Activated T-helper 1 cell treated with anti-CD3 and anti-CD28 coated beads, Interleukin-12 subunit alpha, Interleukin-12 subunit beta, Interleukin-2, Interleukin-4 antibody, amounts not matched to agents 30 ng/mL and 10 ng/mL and 1 ng/mL, durations not matched to agents 14 hours and 24 hours and 36 hours (primary cell): ENCODE measurements around the gene ACOT7. TPM values are rescaled to one million over a fixed set of nuclear protein-coding genes. Genes with fewer than 3 reads are reported as not detected.

Experiments used
- DNase-seq: peaks from one replicate; pipeline ENCODE4 v3.0.0; 2021; ENCODE audit warnings: low spot score
- H3K27ac Mint-ChIP-seq: one replicate; pipeline ENCODE4 v1.8.0; 2021; ENCODE audit warnings: mild to moderate bottlenecking, mixed read lengths
- H3K27me3 Mint-ChIP-seq: one replicate; pipeline ENCODE4 v1.8.0; 2022; ENCODE audit warnings: mild to moderate bottlenecking, moderate library complexity, mixed read lengths; ENCODE audit not compliant: insufficient read depth
- H3K36me3 Mint-ChIP-seq: one replicate; pipeline ENCODE4 v1.8.0; 2021; ENCODE audit warnings: low read depth, mixed read lengths
- H3K4me1 Mint-ChIP-seq: one replicate; pipeline ENCODE4 v1.8.0; 2021; ENCODE audit warnings: low read depth, mixed read lengths
- H3K4me3 Mint-ChIP-seq: one replicate; pipeline ENCODE4 v1.8.0; 2021; ENCODE audit warnings: mild to moderate bottlenecking, moderate library complexity, mixed read lengths
- H3K9me3 Mint-ChIP-seq: one replicate; pipeline ENCODE4 v1.8.0; 2021; ENCODE audit warnings: mixed read lengths
- intact Hi-C: fragments of 100-400 bp; cut with micrococcal nuclease; formaldehyde crosslinking; loops from one replicate; pipeline ENCODE4 v1.15.1; 2024
- total RNA-seq: library from RNA; stranded (reverse); gene quantifications from 2 replicates; pipeline ENCODE4 v1.2.3, GENCODE V29; 2022

Gene ACOT7
- total RNA-seq, 1 donor from 2014 or later = 126 TPM

DNA sequence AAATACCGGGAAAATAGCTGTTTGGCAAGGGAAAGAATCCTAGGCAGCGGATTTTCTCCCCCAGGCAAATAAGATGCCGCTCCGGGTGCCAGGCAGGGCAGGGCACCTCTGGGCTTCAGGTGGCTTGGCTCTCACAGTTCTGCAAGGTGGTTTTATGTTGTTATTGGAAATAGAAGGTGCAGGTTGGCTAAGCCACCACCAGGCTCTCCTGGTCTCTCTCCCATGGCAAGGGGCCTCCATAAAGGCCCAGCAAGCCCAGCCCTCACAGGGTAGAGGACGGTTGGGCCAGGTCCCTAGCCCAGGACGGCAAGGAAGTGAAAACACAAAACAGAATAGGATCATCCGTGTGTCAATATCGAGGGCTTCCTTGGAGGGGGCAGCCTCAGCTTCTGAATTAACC, 95.0 kb downstream of the ACOT7 start:
- H3K4me1 Mint-ChIP-seq = no peaks in the 10 kb centered on the region
- no peaks in the 10 kb centered on the region for H3K9me3 Mint-ChIP-seq
- peaks cover 7% of the 10 kb centered on the region for H3K36me3 Mint-ChIP-seq
- H3K27ac Mint-ChIP-seq = no peak overlapping the region
- DNase-seq = no peak
- intact Hi-C loops = no loop called here
- no peaks in the 10 kb centered on the region for H3K27me3 Mint-ChIP-seq
- no peak overlapping the region for H3K4me3 Mint-ChIP-seq

DNA sequence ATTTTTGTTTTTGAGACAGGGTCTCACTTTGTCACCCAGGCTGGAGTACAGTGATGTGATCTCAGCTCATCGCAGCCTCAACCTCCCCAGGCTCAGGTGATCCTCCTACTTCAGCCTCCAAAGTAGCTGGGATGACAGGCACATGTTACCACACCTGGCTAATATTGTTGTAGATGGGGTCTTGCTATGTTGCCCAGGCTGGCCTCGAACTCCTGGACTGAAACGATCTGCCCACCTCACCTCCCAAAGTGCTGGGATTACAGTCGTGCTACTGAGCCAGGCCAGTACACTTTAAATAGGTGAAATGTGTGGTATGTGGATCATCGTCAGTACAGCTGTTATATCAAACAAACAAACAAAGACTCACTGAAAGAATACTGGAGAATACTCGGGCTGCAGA, 97.7 kb downstream of the ACOT7 start:
- Mint-ChIP-seq H3K9me3 (no peaks in the 10 kb centered on the region), H3K4me3 (no peak overlapping the region), H3K27me3 (no peaks in the 10 kb centered on the region), H3K27ac (no peak overlapping the region), H3K4me1 (no peaks in the 10 kb centered on the region), H3K36me3 (peaks cover 7% of the 10 kb centered on the region)
- DNase-seq = no peak
- intact Hi-C loops = no loop called here

DNA sequence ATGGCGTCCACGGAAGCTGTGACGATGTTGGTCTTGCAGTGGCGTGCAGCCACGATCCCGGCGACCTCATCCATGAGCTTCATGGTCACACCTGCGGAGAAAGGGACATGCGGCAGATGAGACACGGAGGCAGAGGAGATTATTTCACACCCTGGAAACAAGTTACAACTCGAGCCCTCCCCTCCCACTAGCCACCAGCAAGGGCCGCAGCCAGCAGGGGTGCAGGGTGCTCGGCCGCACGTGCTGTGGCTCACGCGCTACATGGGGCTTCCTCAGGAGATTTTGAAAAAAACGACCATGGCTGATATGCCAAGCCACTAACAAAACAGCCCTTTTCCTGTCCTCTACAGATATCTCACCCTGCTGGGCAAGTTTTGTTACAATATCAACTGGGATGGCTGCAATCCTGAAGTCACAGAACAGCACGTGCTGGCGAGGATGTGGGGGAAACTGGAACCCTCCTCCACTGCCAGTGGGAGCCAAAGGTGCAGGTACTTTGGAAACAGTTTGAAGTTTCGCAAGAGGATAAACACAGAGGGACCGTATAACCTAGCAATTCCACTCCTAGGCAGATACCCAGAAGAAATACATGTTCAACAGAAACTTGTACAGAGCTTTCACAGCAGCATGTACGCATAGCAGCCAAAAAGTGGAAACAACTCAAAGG, 98.5 kb downstream of the ACOT7 start:
- no peak overlapping the region for H3K27ac Mint-ChIP-seq
- no peaks in the 10 kb centered on the region for H3K27me3 Mint-ChIP-seq
- H3K9me3 Mint-ChIP-seq = no peaks in the 10 kb centered on the region
- H3K4me1 Mint-ChIP-seq = no peaks in the 10 kb centered on the region
- no peak for DNase-seq
- H3K36me3 Mint-ChIP-seq = peaks cover 7% of the 10 kb centered on the region
- no peak overlapping the region for H3K4me3 Mint-ChIP-seq
- intact Hi-C loops = no loop called here

DNA sequence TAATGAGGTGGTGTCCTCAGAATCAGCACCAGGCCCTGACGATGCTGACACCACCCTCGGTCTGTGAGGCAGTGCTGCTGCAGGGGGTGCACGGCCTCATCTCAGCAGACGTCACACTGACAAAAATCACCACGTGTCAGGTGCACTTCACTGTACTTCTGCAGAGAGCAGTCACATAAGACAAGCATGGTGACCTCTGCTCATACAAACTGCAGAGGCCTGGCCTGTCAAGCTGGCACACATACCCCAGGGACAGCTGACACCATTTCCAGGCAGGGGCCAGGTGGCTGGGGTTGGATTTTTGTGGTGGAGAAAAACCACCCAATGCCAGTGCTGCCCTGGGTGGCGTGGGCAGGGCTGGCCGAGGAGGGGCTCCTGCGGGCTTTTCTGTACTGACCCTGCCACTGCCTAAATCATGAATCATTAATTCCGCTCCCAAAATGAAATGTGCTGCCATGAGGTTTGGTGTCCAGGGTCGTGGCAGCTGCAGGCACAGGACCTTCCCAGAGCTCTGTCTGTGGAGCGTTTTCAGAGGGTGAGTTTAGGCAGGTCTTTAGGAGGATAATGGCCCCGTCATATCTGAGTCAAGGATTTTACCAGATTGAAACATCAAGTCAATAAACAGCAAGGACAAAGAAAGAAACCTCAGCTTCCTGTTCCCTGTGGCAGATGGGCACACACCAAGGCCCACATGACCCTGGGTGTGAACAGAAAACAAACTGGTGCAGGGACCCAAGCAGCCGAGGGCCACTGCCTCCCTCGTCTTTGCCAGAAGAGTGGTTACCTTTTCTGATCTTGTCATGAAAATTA, 99.3 kb downstream of the ACOT7 start:
- H3K36me3 Mint-ChIP-seq = peaks cover 5% of the 10 kb centered on the region
- no peak overlapping the region for H3K27ac Mint-ChIP-seq
- H3K4me1 Mint-ChIP-seq = no peaks in the 10 kb centered on the region
- H3K4me3 Mint-ChIP-seq = no peak overlapping the region
- H3K9me3 Mint-ChIP-seq = no peaks in the 10 kb centered on the region
- no peak for DNase-seq
- no peaks in the 10 kb centered on the region for H3K27me3 Mint-ChIP-seq
- intact Hi-C loops = no loop called here

DNA sequence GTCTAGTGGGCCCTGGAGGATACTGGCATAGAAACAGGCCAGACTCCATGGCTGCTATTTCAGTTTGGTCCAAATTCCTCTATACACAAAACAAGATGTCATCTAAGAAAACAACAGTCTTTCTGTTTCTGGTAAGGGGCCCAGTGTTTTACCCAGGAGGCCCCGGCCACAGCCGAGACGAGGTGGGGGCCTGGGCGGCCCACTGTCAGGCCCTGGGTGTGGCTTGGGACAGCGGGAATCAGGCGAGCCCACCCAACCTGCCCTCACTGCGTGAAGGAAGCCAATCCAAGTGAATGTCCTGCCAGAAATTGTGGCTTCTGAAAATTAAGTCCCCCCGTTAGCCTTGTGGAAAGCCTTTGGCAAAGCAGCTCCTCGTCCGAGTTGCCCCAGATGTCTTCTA, 101.5 kb downstream of the ACOT7 start:
- Mint-ChIP-seq H3K4me1 (no peaks in the 10 kb centered on the region), H3K36me3 (peaks cover 4% of the 10 kb centered on the region), H3K4me3 (no peak overlapping the region), H3K27me3 (no peaks in the 10 kb centered on the region), H3K9me3 (no peaks in the 10 kb centered on the region), H3K27ac (no peak overlapping the region)
- intact Hi-C loops = no loop called here
- DNase-seq = no peak

DNA sequence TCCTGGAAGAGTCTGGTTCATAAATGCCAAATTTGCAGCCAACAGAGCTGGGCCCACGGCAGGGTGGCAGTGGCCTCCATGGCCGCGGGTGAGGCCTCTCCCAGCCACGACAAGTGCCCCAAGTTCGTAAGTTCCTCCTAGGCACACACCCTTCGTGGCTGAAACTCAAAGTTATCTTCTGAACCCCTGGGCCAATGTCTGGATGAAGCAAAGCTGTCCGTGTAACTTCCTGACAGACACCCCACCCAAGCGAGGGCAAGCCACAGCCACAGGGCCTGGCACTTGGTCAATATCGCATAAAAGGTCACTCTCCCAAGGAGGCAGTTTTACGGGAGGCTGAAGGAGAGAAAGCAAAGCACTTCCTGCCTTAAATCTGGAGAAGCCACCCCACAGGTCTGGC, 104.9 kb downstream of the ACOT7 start:
- Mint-ChIP-seq H3K4me1 (no peaks in the 10 kb centered on the region), H3K9me3 (no peaks in the 10 kb centered on the region), H3K27ac (no peak overlapping the region), H3K4me3 (no peak overlapping the region), H3K27me3 (no peaks in the 10 kb centered on the region), H3K36me3 (no peaks in the 10 kb centered on the region)
- DNase-seq = no peak
- intact Hi-C loops = no loop called here

DNA sequence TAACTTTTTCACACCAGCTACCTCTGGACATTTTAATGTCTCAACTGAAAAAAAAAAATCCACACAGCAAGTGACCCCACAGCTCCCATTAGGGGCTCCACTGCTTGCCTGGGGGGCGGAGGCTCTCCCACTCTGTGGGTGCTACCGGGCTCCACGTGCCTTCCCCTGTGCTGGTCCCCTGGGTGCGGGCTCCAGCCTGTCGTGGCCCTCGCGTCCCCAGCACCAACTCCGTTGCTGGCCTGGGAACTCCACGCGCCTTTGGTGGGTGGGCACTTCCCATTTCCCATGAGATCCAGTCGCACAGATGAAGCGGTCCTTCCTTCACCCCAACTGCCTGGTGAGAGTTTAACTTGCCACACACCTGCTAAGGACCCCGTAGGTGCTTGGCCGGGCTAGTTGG, 105.5 kb downstream of the ACOT7 start:
- Mint-ChIP-seq H3K9me3 (no peaks in the 10 kb centered on the region), H3K4me3 (no peak overlapping the region)
- intact Hi-C loops = no loop called here

DNA sequence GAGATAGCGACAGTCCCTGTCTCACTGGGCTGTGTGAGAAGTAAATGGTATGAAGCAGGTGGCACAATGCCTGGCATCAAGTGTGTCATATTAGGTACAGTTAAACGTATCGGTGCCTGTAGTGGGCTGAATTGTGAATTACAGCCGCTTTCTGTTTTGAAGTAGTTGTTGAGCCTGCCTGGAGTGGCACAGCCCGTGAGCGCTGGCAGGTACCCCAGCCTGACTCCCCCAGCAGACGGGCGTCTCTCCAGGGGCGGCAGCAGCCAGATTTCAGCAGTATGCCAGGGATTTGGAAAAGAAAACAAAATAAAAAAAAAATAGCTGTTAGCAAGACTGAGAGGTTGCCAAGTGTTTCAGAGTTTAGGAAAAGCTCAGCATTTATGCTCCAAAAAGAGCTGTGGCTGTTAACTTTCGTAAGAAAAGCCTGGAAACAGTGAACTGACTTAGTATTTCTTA, 106.1 kb downstream of the ACOT7 start:
- Mint-ChIP-seq H3K9me3 (no peaks in the 10 kb centered on the region), H3K27ac (no peak overlapping the region), H3K4me1 (no peaks in the 10 kb centered on the region), H3K36me3 (no peaks in the 10 kb centered on the region), H3K4me3 (no peak overlapping the region), H3K27me3 (no peaks in the 10 kb centered on the region)
- intact Hi-C loops = no loop called here
- DNase-seq = no peak

More for the DNA sequence above, 105.5 kb downstream of the ACOT7 start:
- H3K36me3 Mint-ChIP-seq = no peaks in the 10 kb centered on the region
- H3K27me3 Mint-ChIP-seq = no peaks in the 10 kb centered on the region
- no peak for DNase-seq
- no peaks in the 10 kb centered on the region for H3K4me1 Mint-ChIP-seq
- no peak overlapping the region for H3K27ac Mint-ChIP-seq

DNA sequence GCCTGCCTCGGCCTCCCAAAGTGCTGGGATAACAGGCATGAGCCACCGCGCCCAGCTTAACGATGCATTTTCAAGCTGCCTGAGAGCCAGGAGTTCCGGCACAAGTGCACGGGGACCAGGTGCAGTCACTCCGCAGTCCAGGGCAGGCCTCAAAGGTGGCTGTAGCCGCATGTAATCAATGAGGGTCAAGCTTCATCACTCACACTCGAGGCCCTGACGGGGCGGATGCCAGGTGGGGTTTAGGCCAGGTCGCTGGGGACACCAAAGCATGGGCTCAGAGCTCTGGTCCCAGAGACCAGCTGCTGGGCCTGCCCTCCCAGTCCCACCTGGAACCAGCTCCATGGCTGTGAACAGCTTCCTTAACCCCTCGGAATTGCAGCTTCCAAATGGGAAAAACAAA, 106.5 kb downstream of the ACOT7 start:
- Mint-ChIP-seq H3K27ac (no peak overlapping the region), H3K27me3 (no peaks in the 10 kb centered on the region), H3K4me1 (no peaks in the 10 kb centered on the region), H3K36me3 (no peaks in the 10 kb centered on the region), H3K4me3 (no peak overlapping the region), H3K9me3 (no peaks in the 10 kb centered on the region)
- intact Hi-C loops = no loop called here
- no peak for DNase-seq

DNA sequence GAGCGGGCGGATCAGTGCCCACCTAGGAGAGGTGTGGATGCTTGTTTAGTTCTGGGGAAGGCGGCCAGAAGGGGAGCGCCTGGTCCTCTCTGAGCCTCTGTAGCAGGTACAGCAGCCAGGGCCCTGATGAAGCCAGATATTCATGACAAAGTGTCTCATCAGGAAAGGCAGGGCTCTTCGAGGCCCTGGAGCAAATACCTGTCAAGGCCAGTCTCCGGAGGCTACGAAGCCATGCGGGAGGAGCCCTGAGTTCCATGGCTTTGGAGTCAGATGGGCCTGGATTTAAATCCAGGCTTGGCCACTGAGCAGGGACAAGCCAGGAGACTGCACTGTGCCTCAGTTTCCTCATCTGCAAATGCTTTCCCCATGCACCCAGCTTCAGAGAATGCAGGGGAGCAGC, 107.3 kb downstream of the ACOT7 start:
- no peak overlapping the region for H3K4me3 Mint-ChIP-seq
- H3K4me1 Mint-ChIP-seq = no peaks in the 10 kb centered on the region
- H3K27me3 Mint-ChIP-seq = no peaks in the 10 kb centered on the region
- intact Hi-C loops = no loop called here
- no peak overlapping the region for H3K27ac Mint-ChIP-seq
- no peaks in the 10 kb centered on the region for H3K9me3 Mint-ChIP-seq
- no peak for DNase-seq
- H3K36me3 Mint-ChIP-seq = no peaks in the 10 kb centered on the region

DNA sequence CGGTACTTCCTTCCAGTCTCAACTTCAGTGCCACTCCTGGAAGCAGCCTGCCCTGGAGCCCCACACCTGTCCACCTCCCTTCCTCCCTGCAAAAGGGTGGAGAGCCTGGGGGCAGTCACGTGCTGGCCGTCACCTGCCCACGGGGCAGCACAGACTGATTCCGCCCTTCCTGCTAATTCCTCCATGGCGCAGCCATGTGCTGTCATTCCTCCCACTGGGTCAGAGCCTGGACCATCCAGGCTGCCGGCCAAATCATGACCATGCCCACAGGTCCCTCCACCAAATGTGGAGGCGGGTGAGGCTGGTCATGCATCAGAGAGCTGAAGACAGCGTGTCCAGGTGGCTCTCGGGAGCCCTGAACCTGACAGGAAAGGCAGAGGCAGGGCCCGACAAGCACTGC, 108.2 kb downstream of the ACOT7 start:
- intact Hi-C loops = no loop called here
- no peaks in the 10 kb centered on the region for H3K36me3 Mint-ChIP-seq
- no peak overlapping the region for H3K27ac Mint-ChIP-seq
- H3K4me1 Mint-ChIP-seq = no peaks in the 10 kb centered on the region
- no peaks in the 10 kb centered on the region for H3K27me3 Mint-ChIP-seq
- H3K4me3 Mint-ChIP-seq = no peak overlapping the region
- no peak for DNase-seq
- no peaks in the 10 kb centered on the region for H3K9me3 Mint-ChIP-seq

DNA sequence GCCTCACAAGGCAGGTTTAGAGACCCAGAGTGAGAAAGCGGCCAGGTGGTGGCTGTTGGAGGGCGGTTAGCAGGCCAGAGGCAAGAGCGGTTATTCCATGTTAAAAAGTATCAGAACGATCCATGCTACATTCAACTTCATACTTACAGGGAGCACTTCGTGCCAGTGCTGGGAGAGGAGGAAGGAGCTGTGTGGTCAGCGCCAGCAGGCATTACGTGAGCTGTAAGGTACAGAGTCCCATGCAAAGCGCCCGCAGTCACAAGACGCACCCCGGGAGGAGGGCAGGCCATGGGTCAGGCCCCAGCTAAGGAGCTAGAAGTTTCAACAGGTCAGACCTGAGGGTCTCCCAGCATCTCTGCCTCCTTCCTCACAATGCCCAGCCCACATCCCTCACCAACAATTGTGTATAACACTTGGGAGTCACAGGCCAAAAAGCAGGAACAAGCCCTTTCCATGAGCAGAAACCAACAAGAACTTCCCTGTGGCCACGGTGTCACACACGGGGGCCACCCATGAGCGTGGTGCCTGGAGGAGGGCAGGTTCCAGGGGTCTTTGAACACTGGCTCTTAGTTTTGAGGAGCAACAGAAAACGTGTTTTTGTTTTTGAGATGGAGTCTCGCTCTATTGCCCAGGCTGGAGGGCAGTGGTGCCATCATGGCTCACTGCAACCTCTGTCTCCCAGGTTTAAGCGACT, 110.8 kb downstream of the ACOT7 start:
- Mint-ChIP-seq H3K4me3 (no peak overlapping the region), H3K36me3 (no peaks in the 10 kb centered on the region), H3K9me3 (no peaks in the 10 kb centered on the region), H3K27ac (no peak overlapping the region), H3K27me3 (no peaks in the 10 kb centered on the region), H3K4me1 (no peaks in the 10 kb centered on the region)
- intact Hi-C loops = no loop called here
- no peak for DNase-seq
